ENCODE results near the gene UBE2J2. TPM values are rescaled to one million over a fixed set of nuclear protein-coding genes. Genes with fewer than 3 reads are reported as not detected.
A peak's percentile ranks its signal among the peaks of the same experiment; 100 is the strongest.

Gene UBE2J2
- total and polyA plus RNA-seq, 2 experiments from 2014 or later: 47.1 to 70.2 TPM

DNA sequence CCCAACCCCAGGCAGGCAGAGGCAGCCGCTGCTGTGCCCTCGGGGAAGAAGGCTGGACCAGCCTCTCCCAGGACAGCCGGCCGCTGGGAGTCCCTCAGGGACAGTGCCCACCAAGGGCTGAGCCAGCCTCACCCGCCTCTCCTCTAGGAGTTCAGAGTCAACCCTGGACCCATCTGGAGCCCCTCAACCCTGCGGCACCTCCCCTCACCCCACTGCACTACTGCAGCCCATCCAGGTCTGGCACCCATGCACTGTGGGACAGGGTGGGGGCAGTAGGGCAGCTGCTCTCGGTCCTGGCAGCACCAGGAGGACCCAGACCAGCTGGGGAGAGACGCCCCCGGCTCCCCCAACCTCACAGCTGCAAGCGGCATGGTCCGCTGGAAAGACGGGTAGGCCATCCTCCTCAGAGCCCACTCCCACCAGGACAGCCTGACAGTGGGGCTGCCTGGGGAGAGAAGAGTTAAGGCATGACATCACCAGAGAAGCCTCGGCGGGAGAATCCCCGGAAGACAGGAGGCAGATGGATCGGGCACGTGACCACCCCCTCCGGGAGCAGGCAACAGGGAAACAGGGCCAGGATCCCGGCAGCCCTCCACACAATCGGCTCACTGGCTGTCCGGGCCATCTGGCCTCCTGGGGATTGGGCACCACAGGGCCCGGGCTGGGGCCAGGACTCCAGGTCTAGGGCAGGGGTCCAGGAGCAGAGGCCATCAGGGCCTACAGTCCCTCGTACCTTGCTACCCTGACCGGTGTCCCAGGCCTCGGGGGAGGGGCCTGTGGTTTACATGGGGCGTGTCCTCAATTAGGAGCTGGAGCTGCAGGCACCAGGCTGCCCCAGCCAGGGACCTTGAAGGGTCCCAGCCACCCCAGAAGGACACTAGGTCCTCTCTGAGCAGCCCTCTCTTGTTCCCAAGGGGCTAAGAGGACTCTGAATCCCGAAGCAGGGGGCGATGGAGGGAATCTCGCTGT lies 31.0 kb upstream of the UBE2J2 start:
- peak; percentile 11 for ATAC-seq
- Histone ChIP-seq H3K27ac (ENCODE audit: low read depth) (no peak overlapping the region), H3K4me2 (peak overlapping the region; percentile 55), H3K4me1 (ENCODE audit: insufficient read depth) (peaks cover 7% of the 10 kb centered on the region; the same call in 1 of the 2 replicates), H3K36me3 (ENCODE audit: insufficient read depth) (no peaks in the 10 kb centered on the region), H3K9me2 (ENCODE audit: insufficient read depth) (no peaks in the 10 kb centered on the region), H3F3A (replicated peaks; ENCODE audit: low read depth) (peaks cover 4% of the 10 kb centered on the region; the same call in 1 of the 2 replicates), H2AFZ (no peak overlapping the region), H4K20me1 (replicated peaks; ENCODE audit: insufficient read depth) (no peaks in the 10 kb centered on the region), H3K27me3 (ENCODE audit: insufficient read depth) (no peaks in the 10 kb centered on the region), H3K79me2 (replicated peaks; ENCODE audit: insufficient read depth) (peaks cover 5% of the 10 kb centered on the region; the same call in 1 of the 2 replicates), H3K4me3 (peak overlapping the region; percentile 28; the same call in 1 of the 2 replicates)
- Mint-ChIP-seq H3K4me1 (peaks cover 20% of the 10 kb centered on the region; the same call in 2 of the 3 replicates), H3K27ac (no peak overlapping the region), H3K27me3 (ENCODE audit: insufficient read depth, low read depth, poor library complexity) (peaks cover 18% of the 10 kb centered on the region), H3K9me3 (no peaks in the 10 kb centered on the region), H3K36me3 (ENCODE audit: low read depth) (no peaks in the 10 kb centered on the region; the same call in 2 of the 3 replicates), H3K4me3 (peak overlapping the region; percentile 46)
- peak; percentile 65 for DNase-seq (ENCODE audit: low spot score)
- TF ChIP-seq, protein P1, sequence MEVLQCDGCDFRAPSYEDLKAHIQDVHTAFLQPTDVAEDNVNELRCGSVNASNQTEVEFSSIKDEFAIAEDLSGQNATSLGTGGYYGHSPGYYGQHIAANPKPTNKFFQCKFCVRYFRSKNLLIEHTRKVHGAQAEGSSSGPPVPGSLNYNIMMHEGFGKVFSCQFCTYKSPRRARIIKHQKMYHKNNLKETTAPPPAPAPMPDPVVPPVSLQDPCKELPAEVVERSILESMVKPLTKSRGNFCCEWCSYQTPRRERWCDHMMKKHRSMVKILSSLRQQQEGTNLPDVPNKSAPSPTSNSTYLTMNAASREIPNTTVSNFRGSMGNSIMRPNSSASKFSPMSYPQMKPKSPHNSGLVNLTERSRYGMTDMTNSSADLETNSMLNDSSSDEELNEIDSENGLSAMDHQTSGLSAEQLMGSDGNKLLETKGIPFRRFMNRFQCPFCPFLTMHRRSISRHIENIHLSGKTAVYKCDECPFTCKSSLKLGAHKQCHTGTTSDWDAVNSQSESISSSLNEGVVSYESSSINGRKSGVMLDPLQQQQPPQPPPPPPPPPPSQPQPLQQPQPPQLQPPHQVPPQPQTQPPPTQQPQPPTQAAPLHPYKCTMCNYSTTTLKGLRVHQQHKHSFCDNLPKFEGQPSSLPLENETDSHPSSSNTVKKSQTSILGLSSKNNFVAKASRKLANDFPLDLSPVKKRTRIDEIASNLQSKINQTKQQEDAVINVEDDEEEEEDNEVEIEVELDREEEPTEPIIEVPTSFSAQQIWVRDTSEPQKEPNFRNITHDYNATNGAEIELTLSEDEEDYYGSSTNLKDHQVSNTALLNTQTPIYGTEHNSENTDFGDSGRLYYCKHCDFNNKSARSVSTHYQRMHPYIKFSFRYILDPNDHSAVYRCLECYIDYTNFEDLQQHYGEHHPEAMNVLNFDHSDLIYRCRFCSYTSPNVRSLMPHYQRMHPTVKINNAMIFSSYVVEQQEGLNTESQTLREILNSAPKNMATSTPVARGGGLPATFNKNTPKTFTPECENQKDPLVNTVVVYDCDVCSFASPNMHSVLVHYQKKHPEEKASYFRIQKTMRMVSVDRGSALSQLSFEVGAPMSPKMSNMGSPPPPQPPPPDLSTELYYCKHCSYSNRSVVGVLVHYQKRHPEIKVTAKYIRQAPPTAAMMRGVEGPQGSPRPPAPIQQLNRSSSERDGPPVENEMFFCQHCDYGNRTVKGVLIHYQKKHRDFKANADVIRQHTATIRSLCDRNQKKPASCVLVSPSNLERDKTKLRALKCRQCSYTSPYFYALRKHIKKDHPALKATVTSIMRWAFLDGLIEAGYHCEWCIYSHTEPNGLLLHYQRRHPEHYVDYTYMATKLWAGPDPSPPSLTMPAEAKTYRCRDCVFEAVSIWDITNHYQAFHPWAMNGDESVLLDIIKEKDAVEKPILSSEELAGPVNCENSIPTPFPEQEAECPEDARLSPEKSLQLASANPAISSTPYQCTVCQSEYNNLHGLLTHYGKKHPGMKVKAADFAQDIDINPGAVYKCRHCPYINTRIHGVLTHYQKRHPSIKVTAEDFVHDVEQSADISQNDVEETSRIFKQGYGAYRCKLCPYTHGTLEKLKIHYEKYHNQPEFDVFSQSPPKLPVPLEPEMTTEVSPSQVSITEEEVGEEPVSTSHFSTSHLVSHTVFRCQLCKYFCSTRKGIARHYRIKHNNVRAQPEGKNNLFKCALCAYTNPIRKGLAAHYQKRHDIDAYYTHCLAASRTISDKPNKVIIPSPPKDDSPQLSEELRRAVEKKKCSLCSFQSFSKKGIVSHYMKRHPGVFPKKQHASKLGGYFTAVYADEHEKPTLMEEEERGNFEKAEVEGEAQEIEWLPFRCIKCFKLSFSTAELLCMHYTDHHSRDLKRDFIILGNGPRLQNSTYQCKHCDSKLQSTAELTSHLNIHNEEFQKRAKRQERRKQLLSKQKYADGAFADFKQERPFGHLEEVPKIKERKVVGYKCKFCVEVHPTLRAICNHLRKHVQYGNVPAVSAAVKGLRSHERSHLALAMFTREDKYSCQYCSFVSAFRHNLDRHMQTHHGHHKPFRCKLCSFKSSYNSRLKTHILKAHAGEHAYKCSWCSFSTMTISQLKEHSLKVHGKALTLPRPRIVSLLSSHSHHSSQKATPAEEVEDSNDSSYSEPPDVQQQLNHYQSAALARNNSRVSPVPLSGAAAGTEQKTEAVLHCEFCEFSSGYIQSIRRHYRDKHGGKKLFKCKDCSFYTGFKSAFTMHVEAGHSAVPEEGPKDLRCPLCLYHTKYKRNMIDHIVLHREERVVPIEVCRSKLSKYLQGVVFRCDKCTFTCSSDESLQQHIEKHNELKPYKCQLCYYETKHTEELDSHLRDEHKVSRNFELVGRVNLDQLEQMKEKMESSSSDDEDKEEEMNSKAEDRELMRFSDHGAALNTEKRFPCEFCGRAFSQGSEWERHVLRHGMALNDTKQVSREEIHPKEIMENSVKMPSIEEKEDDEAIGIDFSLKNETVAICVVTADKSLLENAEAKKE (CRISPR knock-in tag; IDR thresholded peaks at IDR 0.05): no peak
- TF ChIP-seq, protein P2, sequence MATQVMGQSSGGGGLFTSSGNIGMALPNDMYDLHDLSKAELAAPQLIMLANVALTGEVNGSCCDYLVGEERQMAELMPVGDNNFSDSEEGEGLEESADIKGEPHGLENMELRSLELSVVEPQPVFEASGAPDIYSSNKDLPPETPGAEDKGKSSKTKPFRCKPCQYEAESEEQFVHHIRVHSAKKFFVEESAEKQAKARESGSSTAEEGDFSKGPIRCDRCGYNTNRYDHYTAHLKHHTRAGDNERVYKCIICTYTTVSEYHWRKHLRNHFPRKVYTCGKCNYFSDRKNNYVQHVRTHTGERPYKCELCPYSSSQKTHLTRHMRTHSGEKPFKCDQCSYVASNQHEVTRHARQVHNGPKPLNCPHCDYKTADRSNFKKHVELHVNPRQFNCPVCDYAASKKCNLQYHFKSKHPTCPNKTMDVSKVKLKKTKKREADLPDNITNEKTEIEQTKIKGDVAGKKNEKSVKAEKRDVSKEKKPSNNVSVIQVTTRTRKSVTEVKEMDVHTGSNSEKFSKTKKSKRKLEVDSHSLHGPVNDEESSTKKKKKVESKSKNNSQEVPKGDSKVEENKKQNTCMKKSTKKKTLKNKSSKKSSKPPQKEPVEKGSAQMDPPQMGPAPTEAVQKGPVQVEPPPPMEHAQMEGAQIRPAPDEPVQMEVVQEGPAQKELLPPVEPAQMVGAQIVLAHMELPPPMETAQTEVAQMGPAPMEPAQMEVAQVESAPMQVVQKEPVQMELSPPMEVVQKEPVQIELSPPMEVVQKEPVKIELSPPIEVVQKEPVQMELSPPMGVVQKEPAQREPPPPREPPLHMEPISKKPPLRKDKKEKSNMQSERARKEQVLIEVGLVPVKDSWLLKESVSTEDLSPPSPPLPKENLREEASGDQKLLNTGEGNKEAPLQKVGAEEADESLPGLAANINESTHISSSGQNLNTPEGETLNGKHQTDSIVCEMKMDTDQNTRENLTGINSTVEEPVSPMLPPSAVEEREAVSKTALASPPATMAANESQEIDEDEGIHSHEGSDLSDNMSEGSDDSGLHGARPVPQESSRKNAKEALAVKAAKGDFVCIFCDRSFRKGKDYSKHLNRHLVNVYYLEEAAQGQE (IDR thresholded peaks at IDR 0.05; ENCODE audit: unreplicated experiment): no peak
- no peak for TF ChIP-seq NANOG (IDR thresholded peaks at IDR 0.05; ENCODE audit: borderline replicate concordance)
- no peak for TF ChIP-seq POLR2AphosphoS5 (IDR thresholded peaks at IDR 0.05; ENCODE audit: low read depth)
- TF ChIP-seq ZNF331 (CRISPR knock-in tag; IDR thresholded peaks at IDR 0.05; ENCODE audit: low read depth): no peak
- TF ChIP-seq CREB1 (CRISPR knock-in tag; IDR thresholded peaks at IDR 0.05; ENCODE audit: low read depth): no peak
- no peak for TF ChIP-seq EZH2 (IDR thresholded peaks at IDR 0.05; ENCODE audit: low read depth, unreplicated experiment)
- TF ChIP-seq EZH2phosphoT487 (IDR thresholded peaks at IDR 0.05; ENCODE audit: unreplicated experiment): no peak
- TF ChIP-seq STAT1 (IDR thresholded peaks at IDR 0.05; ENCODE audit: unreplicated experiment): no peak
- TF ChIP-seq, protein P3, sequence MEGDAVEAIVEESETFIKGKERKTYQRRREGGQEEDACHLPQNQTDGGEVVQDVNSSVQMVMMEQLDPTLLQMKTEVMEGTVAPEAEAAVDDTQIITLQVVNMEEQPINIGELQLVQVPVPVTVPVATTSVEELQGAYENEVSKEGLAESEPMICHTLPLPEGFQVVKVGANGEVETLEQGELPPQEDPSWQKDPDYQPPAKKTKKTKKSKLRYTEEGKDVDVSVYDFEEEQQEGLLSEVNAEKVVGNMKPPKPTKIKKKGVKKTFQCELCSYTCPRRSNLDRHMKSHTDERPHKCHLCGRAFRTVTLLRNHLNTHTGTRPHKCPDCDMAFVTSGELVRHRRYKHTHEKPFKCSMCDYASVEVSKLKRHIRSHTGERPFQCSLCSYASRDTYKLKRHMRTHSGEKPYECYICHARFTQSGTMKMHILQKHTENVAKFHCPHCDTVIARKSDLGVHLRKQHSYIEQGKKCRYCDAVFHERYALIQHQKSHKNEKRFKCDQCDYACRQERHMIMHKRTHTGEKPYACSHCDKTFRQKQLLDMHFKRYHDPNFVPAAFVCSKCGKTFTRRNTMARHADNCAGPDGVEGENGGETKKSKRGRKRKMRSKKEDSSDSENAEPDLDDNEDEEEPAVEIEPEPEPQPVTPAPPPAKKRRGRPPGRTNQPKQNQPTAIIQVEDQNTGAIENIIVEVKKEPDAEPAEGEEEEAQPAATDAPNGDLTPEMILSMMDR (conservative IDR thresholded peaks at IDR 0.05; ENCODE audit: low read depth in 2 of 2): no peak
- TF ChIP-seq, protein P4, sequence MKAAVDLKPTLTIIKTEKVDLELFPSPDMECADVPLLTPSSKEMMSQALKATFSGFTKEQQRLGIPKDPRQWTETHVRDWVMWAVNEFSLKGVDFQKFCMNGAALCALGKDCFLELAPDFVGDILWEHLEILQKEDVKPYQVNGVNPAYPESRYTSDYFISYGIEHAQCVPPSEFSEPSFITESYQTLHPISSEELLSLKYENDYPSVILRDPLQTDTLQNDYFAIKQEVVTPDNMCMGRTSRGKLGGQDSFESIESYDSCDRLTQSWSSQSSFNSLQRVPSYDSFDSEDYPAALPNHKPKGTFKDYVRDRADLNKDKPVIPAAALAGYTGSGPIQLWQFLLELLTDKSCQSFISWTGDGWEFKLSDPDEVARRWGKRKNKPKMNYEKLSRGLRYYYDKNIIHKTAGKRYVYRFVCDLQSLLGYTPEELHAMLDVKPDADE (IDR thresholded peaks at IDR 0.05): no peak
- TF ChIP-seq ZNF114 (CRISPR knock-in tag; IDR thresholded peaks at IDR 0.05): no peak
- no peak for TF ChIP-seq JUNB (IDR thresholded peaks at IDR 0.05; ENCODE audit: unreplicated experiment)

All from GM23338 (cell line).